H9 (cell line): ENCODE data around the gene CLBA1. TPM values are rescaled to one million over a fixed set of nuclear protein-coding genes. Genes with fewer than 3 reads are reported as not detected.

ENCODE experiments used
- DNase-seq: peaks from one replicate; pipeline ENCODE4 v3.0.0-alpha.2; 2017
- H2AFZ ChIP-seq: one replicate; pipeline ENCODE4 v1.6.1; 2013; ENCODE audit warnings: mild to moderate bottlenecking, low read length, control low read depth, moderate library complexity
- H2AK5ac ChIP-seq: 2 replicates; pipeline ENCODE4 v1.6.1; 2013; ENCODE audit warnings: low read length, control low read depth, mixed read lengths; ENCODE audit not compliant: insufficient read length
- H2BK120ac ChIP-seq: one replicate; pipeline ENCODE4 v1.6.1; 2013; ENCODE audit warnings: low read depth, mild to moderate bottlenecking, low read length, control low read depth, inconsistent platforms; ENCODE audit not compliant: poor library complexity, severe bottlenecking
- H2BK12ac ChIP-seq: 2 replicates; pipeline ENCODE4 v1.6.1; 2013; ENCODE audit warnings: low read length, control low read depth, mixed read lengths, low read depth; ENCODE audit not compliant: insufficient read length
- H2BK15ac ChIP-seq: 2 replicates; pipeline ENCODE4 v1.6.1; 2013; ENCODE audit warnings: low read depth, low read length, control low read depth
- H2BK20ac ChIP-seq: one replicate; pipeline ENCODE4 v1.6.1; 2013; ENCODE audit warnings: low read depth, mild to moderate bottlenecking, low read length, control low read depth, inconsistent platforms; ENCODE audit not compliant: poor library complexity, severe bottlenecking
- H2BK5ac ChIP-seq: 2 replicates; pipeline ENCODE4 v1.6.1; 2013; ENCODE audit warnings: low read length, control low read depth, mixed read lengths; ENCODE audit not compliant: insufficient read length
- H3K14ac ChIP-seq: 2 replicates; pipeline ENCODE4 v1.6.1; 2013; ENCODE audit warnings: low read length, control low read depth; ENCODE audit not compliant: insufficient read depth
- H3K18ac ChIP-seq: 2 replicates; pipeline ENCODE4 v1.6.1; 2013; ENCODE audit warnings: low read depth, mild to moderate bottlenecking, mixed read lengths, low read length, control low read depth; ENCODE audit not compliant: insufficient read length
- H3K23ac ChIP-seq: 2 replicates; pipeline ENCODE4 v1.6.1; 2013; ENCODE audit warnings: low read length, control low read depth, mixed read lengths, low read depth; ENCODE audit not compliant: insufficient read length
- H3K23me2 ChIP-seq: 2 replicates; pipeline ENCODE4 v1.6.1; 2013; ENCODE audit warnings: low read depth, mild to moderate bottlenecking, mixed read lengths, low read length, control low read depth; ENCODE audit not compliant: insufficient read length, poor library complexity, severe bottlenecking
- H3K27ac ChIP-seq: 2 replicates; pipeline ENCODE4 v1.5.1; 2013; ENCODE audit warnings: low read length, control low read depth, mixed read lengths, low read depth; ENCODE audit not compliant: insufficient read length
- H3K27me3 ChIP-seq: 2 replicates; pipeline ENCODE4 v1.6.1; 2013; ENCODE audit warnings: low read length, control low read depth, inconsistent platforms; ENCODE audit not compliant: insufficient read depth
- H3K4ac ChIP-seq: 2 replicates; pipeline ENCODE4 v1.6.1; 2013; ENCODE audit warnings: low read depth, mild to moderate bottlenecking, control low read depth, inconsistent platforms, low read length, moderate library complexity
- H3K4me1 ChIP-seq: 2 replicates; pipeline ENCODE4 v1.6.1; 2013; ENCODE audit warnings: low read length, control low read depth, inconsistent platforms; ENCODE audit not compliant: insufficient read depth
- H3K4me2 ChIP-seq: 2 replicates; pipeline ENCODE4 v1.6.1; 2013; ENCODE audit warnings: low read length, control low read depth, mixed read lengths; ENCODE audit not compliant: insufficient read length, insufficient read depth
- H3K56ac ChIP-seq: 2 replicates; pipeline ENCODE4 v1.6.1; 2013; ENCODE audit warnings: low read depth, mild to moderate bottlenecking, mixed read lengths, low read length, control low read depth; ENCODE audit not compliant: insufficient read length
- H3K79me1 ChIP-seq: 2 replicates; pipeline ENCODE4 v1.6.1; 2013; ENCODE audit warnings: low read depth, mild to moderate bottlenecking, moderate library complexity, low read length, control low read depth, inconsistent platforms; ENCODE audit not compliant: insufficient read depth, poor library complexity, severe bottlenecking
- H3K79me2 ChIP-seq: 2 replicates; pipeline ENCODE4 v1.6.1; 2013; ENCODE audit warnings: low read length, control low read depth, inconsistent platforms; ENCODE audit not compliant: insufficient read depth
- H3K9ac ChIP-seq: 2 replicates; pipeline ENCODE4 v1.6.1; 2013; ENCODE audit warnings: low read length, control low read depth, mixed read lengths; ENCODE audit not compliant: insufficient read length; ENCODE audit errors: extremely low read depth
- H3K9me3 ChIP-seq: one replicate; pipeline ENCODE4 v1.6.1; 2013; ENCODE audit warnings: low read depth, low read length, inconsistent platforms; ENCODE audit not compliant: control insufficient read depth
- H3T11ph ChIP-seq: one replicate; pipeline ENCODE4 v1.6.1; 2013; ENCODE audit warnings: mild to moderate bottlenecking, low read length, control low read depth, inconsistent platforms
- H4K20me1 ChIP-seq: one replicate; pipeline ENCODE4 v1.6.1; 2013; ENCODE audit not compliant: control insufficient read depth, insufficient read length, insufficient read depth
- H4K5ac ChIP-seq: 2 replicates; pipeline ENCODE4 v1.6.1; 2013; ENCODE audit warnings: low read depth, mild to moderate bottlenecking, mixed read lengths, low read length, control low read depth; ENCODE audit not compliant: insufficient read length
- H4K8ac ChIP-seq: replicated peaks from 2 replicates; pipeline ENCODE4 v1.6.1; 2013; ENCODE audit warnings: low read length, control low read depth, mixed read lengths, low read depth; ENCODE audit not compliant: insufficient read length
- H4K91ac ChIP-seq: 2 replicates; pipeline ENCODE4 v1.6.1; 2013; ENCODE audit warnings: low read depth, mild to moderate bottlenecking, moderate library complexity, mixed read lengths, low read length, control low read depth; ENCODE audit not compliant: insufficient read length
- H3K27ac Mint-ChIP-seq, 3 experiments: 2 replicates in 2 of 3; 3 replicates in 1 of 3; pipeline ENCODE4 v1.8.0; 2020 to 2021; ENCODE audit warnings: mixed read lengths in 3 of 3, mild to moderate bottlenecking in 1 of 3, moderate library complexity in 1 of 3
- H3K27me3 Mint-ChIP-seq: 2 replicates; pipeline ENCODE4 v1.8.0; 2021; ENCODE audit warnings: low read depth, mild to moderate bottlenecking, moderate library complexity, mixed read lengths
- H3K36me3 Mint-ChIP-seq, 3 experiments: 2 replicates in 2 of 3; 3 replicates in 1 of 3; pipeline ENCODE4 v1.8.0; 2020 to 2021; ENCODE audit warnings: low read depth in 3 of 3, mixed read lengths in 3 of 3; ENCODE audit not compliant: insufficient read depth in 1 of 3
- H3K4me1 Mint-ChIP-seq, 2 experiments: 2 replicates each; pipeline ENCODE4 v1.8.0; 2020; ENCODE audit warnings: mixed read lengths in 2 of 2
- H3K4me3 Mint-ChIP-seq, 2 experiments: 2 replicates in 1 of 2; 3 replicates in 1 of 2; pipeline ENCODE4 v1.8.0; 2020 to 2021; ENCODE audit warnings: mild to moderate bottlenecking in 2 of 2, mixed read lengths in 2 of 2, moderate library complexity in 1 of 2
- H3K9me3 Mint-ChIP-seq, 2 experiments: 2 replicates in 1 of 2; 3 replicates in 1 of 2; pipeline ENCODE4 v1.8.0; 2020; ENCODE audit warnings: mild to moderate bottlenecking in 2 of 2, mixed read lengths in 2 of 2, moderate library complexity in 1 of 2
- CTCF ChIP-seq: fragments of 200-600 bp; sonication (generic); conservative IDR thresholded peaks from 3 replicates; pipeline ENCODE4 v1.8.0; 2021; ENCODE audit warnings: antibody characterized with exemption, mild to moderate bottlenecking
- WGBS: extraction: QIAGEN DNeasy Blood & Tissue Kit; methylation state at CpG from one replicate; pipeline ENCODE4 v1.1.7; 2013; ENCODE audit warnings: missing lambda C conversion rate, low lambda C conversion rate, mixed read lengths; ENCODE audit not compliant: insufficient read length; ENCODE audit errors: extremely low coverage; 5-methylcytosine and 5-hydroxymethylcytosine counted together
- total RNA-seq: library from RNA; stranded (reverse); gene quantifications from 2 replicates; pipeline ENCODE4 v1.2.1, GENCODE V29; 2021

CLBA1 gene
- total RNA-seq, 1 experiment from 2014 or later: 2.4 TPM

- no peak for DNase-seq
- H3K9me3 ChIP-seq: no peaks in the 10 kb centered on the region
- H2BK20ac ChIP-seq: no peak overlapping the region
- no peak overlapping the region for H2AK5ac ChIP-seq
- H3K27me3 Mint-ChIP-seq: no peaks in the 10 kb centered on the region
- TF ChIP-seq CTCF: no peak
- H3K9me3 Mint-ChIP-seq: peaks cover 0 to 3% of the 10 kb centered on the region in 2 experiments; a peak in 2 of 5 replicates
- H3K23me2 ChIP-seq: no peaks in the 10 kb centered on the region
- no peaks in the 10 kb centered on the region for H3K79me1 ChIP-seq
- no peak overlapping the region for H2BK5ac ChIP-seq
- H3K9ac ChIP-seq: no peak overlapping the region
- no peak overlapping the region for H2BK15ac ChIP-seq
- H2BK120ac ChIP-seq: no peak overlapping the region
- no peaks in the 10 kb centered on the region for H3K4me1 Mint-ChIP-seq
- H3K36me3 Mint-ChIP-seq: peaks cover 4 to 16% (median 8%) of the 10 kb centered on the region in 3 experiments
- no peak overlapping the region for H2AFZ ChIP-seq
- no peak overlapping the region for H2BK12ac ChIP-seq
- no peaks in the 10 kb centered on the region for H3K27me3 ChIP-seq
- no peak overlapping the region for H4K5ac ChIP-seq
- H4K20me1 ChIP-seq: no peaks in the 10 kb centered on the region
- H3K23ac ChIP-seq: no peak overlapping the region
- H3K14ac ChIP-seq: no peak overlapping the region; the same call in 1 of the 2 replicates
- no peak overlapping the region; a peak in 1 of 7 replicates for H3K27ac Mint-ChIP-seq
- H3K27ac ChIP-seq: no peak overlapping the region
- H3K4ac ChIP-seq: no peak overlapping the region
- H3K79me2 ChIP-seq: no peaks in the 10 kb centered on the region
- H4K91ac ChIP-seq: no peak overlapping the region
- WGBS: no CpG with 5 or more reads among the region's 5 CpGs
- H3K18ac ChIP-seq: no peak overlapping the region
- H3K56ac ChIP-seq: no peak overlapping the region
- no peak overlapping the region for H3K4me2 ChIP-seq
- H3K4me1 ChIP-seq: no peaks in the 10 kb centered on the region
- no peak overlapping the region for H4K8ac ChIP-seq
- H3K4me3 Mint-ChIP-seq: peak overlapping the region in 1 of 2 experiments; percentile 42; a peak in 1 of 5 replicates
- no peak overlapping the region for H3T11ph ChIP-seq
Observed at GRCh38 chr14:104996032-104996431, 10.4 kb downstream of the CLBA1 start.
